Endothelial cell of umbilical vein (primary cell): ENCODE measurements around the gene GRID2. TPM values are rescaled to one million over a fixed set of nuclear protein-coding genes. Genes with fewer than 3 reads are reported as not detected.

Experiments used
- BruUV-seq: library from RNA; stranded (reverse); fragments of 400-500 nt; replicated peaks from 2 replicates; lab custom pipeline; 2021; lab: Mats Ljungman, UMichigan
- CTCF ChIA-PET: fragments of 300-600, 350-600 bp; sonication (Branson Sonifier 250); formaldehyde crosslinking; loops from one replicate; lab custom pipeline; 2021; ENCODE audit warnings: antibody characterized with exemption, inconsistent platforms; lab: Charles Lee
- POLR2A ChIA-PET: fragments of 300-600, 350-600 bp; sonication (Branson Sonifier 250); formaldehyde crosslinking; loops from one replicate; lab custom pipeline; 2021; ENCODE audit warnings: antibody characterized with exemption, inconsistent platforms; lab: Charles Lee
- DNase-seq: peaks from one replicate; pipeline ENCODE4 v3.0.0-alpha.2; 2011; ENCODE audit warnings: low read depth, low spot score
- FAIRE-seq: peaks from 2 replicates; lab custom pipeline; 2011; peaks lifted over from hg19 to GRCh38; lab: Jason Lieb, UNC
- H2AFZ ChIP-seq: 2 replicates; pipeline ENCODE4 v1.6.0; 2012; ENCODE audit warnings: low read depth, low read length, control low read depth, inconsistent platforms
- H3K27ac ChIP-seq: 2 replicates; pipeline ENCODE4 v1.5.1; 2011; ENCODE audit warnings: low read depth, mild to moderate bottlenecking, control low read depth, low read length, moderate library complexity; ENCODE audit not compliant: insufficient read depth
- H3K27me3 ChIP-seq, 2 experiments: 2 replicates each; pipeline versions ENCODE4 v1.6.0 to v1.6.1; 2011; ENCODE audit warnings: low read length in 2 of 2, mixed read lengths in 1 of 2; ENCODE audit not compliant: control insufficient read depth in 2 of 2, insufficient read depth in 2 of 2
- H3K36me3 ChIP-seq, 2 experiments: 2 replicates in 1 of 2; 3 replicates in 1 of 2; pipeline ENCODE4 v1.5.1; 2011; ENCODE audit warnings: low read length in 2 of 2, mild to moderate bottlenecking in 1 of 2, moderate library complexity in 1 of 2; ENCODE audit not compliant: control insufficient read depth in 2 of 2, insufficient read depth in 2 of 2; ENCODE audit errors: extremely low read depth in 1 of 2
- H3K4me1 ChIP-seq: 3 replicates; pipeline ENCODE4 v1.5.1; 2011; ENCODE audit warnings: mild to moderate bottlenecking, low read length; ENCODE audit not compliant: control insufficient read depth, insufficient read depth; ENCODE audit errors: extremely low read depth
- H3K4me2 ChIP-seq: 2 replicates; pipeline ENCODE4 v1.6.1; 2011; ENCODE audit warnings: low read length, control low read depth, mixed read lengths; ENCODE audit not compliant: insufficient read depth
- H3K4me3 ChIP-seq, 3 experiments: fragments of 200-600 bp in 1 of 3; sonication (generic), shearing (Covaris generic) in 1 of 3; replicated peaks in 1 of 3; 2 replicates each; pipeline ENCODE4 v1.5.1; 2011 to 2016; ENCODE audit warnings: control low read depth in 3 of 3, low read length in 3 of 3, mild to moderate bottlenecking in 2 of 3, inconsistent platforms in 1 of 3, low read depth in 1 of 3, moderate library complexity in 1 of 3; ENCODE audit not compliant: insufficient read depth in 1 of 3
- H3K79me2 ChIP-seq: 2 replicates; pipeline ENCODE4 v1.6.0; 2012; ENCODE audit warnings: low read length, inconsistent platforms; ENCODE audit not compliant: control insufficient read depth, insufficient read depth
- H3K9ac ChIP-seq: replicated peaks from 2 replicates; pipeline ENCODE3; 2011; ENCODE audit warnings: low read length, control low read depth; ENCODE audit not compliant: insufficient read depth; ENCODE audit errors: extremely low read depth
- H3K9me1 ChIP-seq: replicated peaks from 3 replicates; pipeline ENCODE4 v1.6.0; 2011; ENCODE audit warnings: mild to moderate bottlenecking, low read length; ENCODE audit not compliant: control insufficient read depth, insufficient read depth; ENCODE audit errors: extremely low read depth
- H3K9me3 ChIP-seq: replicated peaks from 2 replicates; pipeline ENCODE4 v1.5.1; 2012; ENCODE audit warnings: low read length, inconsistent platforms; ENCODE audit not compliant: control insufficient read depth, insufficient read depth
- H4K20me1 ChIP-seq: replicated peaks from 2 replicates; pipeline ENCODE3; 2011; ENCODE audit warnings: mild to moderate bottlenecking, low read length; ENCODE audit not compliant: control insufficient read depth, insufficient read depth; ENCODE audit errors: extremely low read depth
- CTCF ChIP-seq, 2 donors: IDR thresholded peaks; 1 replicate in 1 of 2; 2 replicates in 1 of 2; pipeline ENCODE4 v1.5.1; 2011; ENCODE audit warnings: low read length in 2 of 2, mild to moderate bottlenecking in 2 of 2, moderate library complexity in 2 of 2, control low read depth in 1 of 2, inconsistent platforms in 1 of 2, low read depth in 1 of 2; ENCODE audit not compliant: insufficient read depth in 1 of 2; ENCODE audit errors: extremely low read depth in 1 of 2
- EZH2 ChIP-seq: IDR thresholded peaks from 2 replicates; pipeline ENCODE4 v1.6.1; 2012; ENCODE audit warnings: borderline replicate concordance, low read depth, mild to moderate bottlenecking, moderate library complexity, low read length, inconsistent platforms; ENCODE audit not compliant: severe bottlenecking
- FOS ChIP-seq: IDR thresholded peaks from 2 replicates; pipeline ENCODE4 v1.6.1; 2011; ENCODE audit warnings: mild to moderate bottlenecking, low read length, moderate library complexity, borderline replicate concordance; ENCODE audit not compliant: insufficient read depth
- GATA2 ChIP-seq: IDR thresholded peaks from 2 replicates; pipeline ENCODE4 v1.7.0; 2011; ENCODE audit warnings: low read depth, mild to moderate bottlenecking, moderate library complexity, mixed read lengths, low read length; ENCODE audit not compliant: insufficient read length, insufficient read depth
- JUN ChIP-seq: IDR thresholded peaks from 2 replicates; pipeline ENCODE4 v1.6.1; 2011; ENCODE audit warnings: borderline replicate concordance, low read depth; ENCODE audit not compliant: insufficient read length, insufficient read depth
- MAX ChIP-seq: IDR thresholded peaks from 2 replicates; pipeline ENCODE4 v1.6.1; 2011; ENCODE audit not compliant: insufficient read depth, insufficient read length
- MYC ChIP-seq: IDR thresholded peaks from one replicate; pipeline ENCODE4 v1.6.1; 2011; ENCODE audit warnings: mild to moderate bottlenecking, low read depth, low read length
- POLR2A ChIP-seq: IDR thresholded peaks from 2 replicates; pipeline ENCODE4 v1.6.1; 2012; ENCODE audit warnings: low read depth, mild to moderate bottlenecking, control low read depth, low read length
- POLR2AphosphoS5 ChIP-seq: IDR thresholded peaks from 2 replicates; pipeline ENCODE4 v1.6.1; 2012; ENCODE audit warnings: low read depth, mild to moderate bottlenecking, control low read depth, low read length, moderate library complexity; ENCODE audit not compliant: insufficient read depth
- dilution Hi-C: fragments of 300-500 bp; cut with MboI; formaldehyde crosslinking; loops from one replicate; pipeline ENCODE4 v1.15.0; 2019; ENCODE audit warnings: low sequenced_read_pairs; ENCODE audit not compliant: extremely low pct_ligation_motif_present
- intact Hi-C: fragments of 100-400 bp; cut with micrococcal nuclease; formaldehyde crosslinking; loops from one replicate; pipeline ENCODE4 v1.10.0; 2022
- polyA plus RNA-seq, 4 experiments: library from polyadenylated mRNA; depleted of rRNA in 3 of 4; stranded (reverse) in 3 of 4; unstranded in 1 of 4; fragments of >200 nt; gene quantifications; 2 replicates each; pipeline versions ENCODE4 v1.2.1 to v1.2.3, GENCODE V29; 2011 to 2012; ENCODE audit warnings: missing spikeins in 1 of 4
- total RNA-seq: library from RNA; stranded (reverse); gene quantifications from 2 replicates; pipeline ENCODE4 v1.2.3, GENCODE V29; 2021

Gene GRID2
- total and polyA plus RNA-seq, 2 donors (not counting 3 experiments of a cell fraction or from before 2014, with no cell fraction given), result not detected

- CTCF ChIA-PET, result no interaction called here
- no TSS peak for BruUV-seq
Measured at GRCh38 chr4:92651536-92651935, 347.8 kb downstream of the GRID2 start.

More at GRCh38 chr4:92651536-92651935, 347.8 kb downstream of the GRID2 start:
- intact Hi-C loops (no loop called here), dilution Hi-C loops (no loop called here)
- no peaks in the 10 kb centered on the region for H3K4me1 ChIP-seq
- H3K9me1 ChIP-seq, result no peaks in the 10 kb centered on the region
- no peaks in the 10 kb centered on the region for H3K9me3 ChIP-seq
- no peak overlapping the region for H3K4me2 ChIP-seq
- FAIRE-seq, result no peak
- no peak overlapping the region for H3K4me3 ChIP-seq
- TF ChIP-seq POLR2AphosphoS5 (no peak), JUN (no peak), POLR2A (no peak), MAX (no peak), CTCF (IDR thresholded peaks at IDR 0.05; ENCODE audit: extremely low read depth in 1 of 2, insufficient read depth in 1 of 2, low read depth in 1 of 2, low read length in 2 of 2) (no peak), EZH2 (no peak), GATA2 (no peak), MYC (no peak), FOS (no peak)
- no peaks in the 10 kb centered on the region for H3K79me2 ChIP-seq
- POLR2A ChIA-PET, result no interaction called here
- H4K20me1 ChIP-seq, result no peaks in the 10 kb centered on the region
- H3K27ac ChIP-seq, result no peak overlapping the region
- H2AFZ ChIP-seq, result no peak overlapping the region
- no peaks in the 10 kb centered on the region for H3K27me3 ChIP-seq
- H3K9ac ChIP-seq, result no peak overlapping the region
- H3K36me3 ChIP-seq, result no peaks in the 10 kb centered on the region
- DNase-seq, result no peak
